CD4-positive, alpha-beta memory T cell (primary cell): ENCODE measurements around the gene SLC16A7. TPM values are rescaled to one million over a fixed set of nuclear protein-coding genes. Genes with fewer than 3 reads are reported as not detected.
A peak's percentile ranks its signal among the peaks of the same experiment; 100 is the strongest.

Experiments
- CTCF ChIA-PET: fragments of 350-600 bp; sonication (Branson Sonifier 250); formaldehyde crosslinking; loops from one replicate; lab custom pipeline; 2021; ENCODE audit warnings: inconsistent platforms; ENCODE audit not compliant: partially characterized antibody; lab: Charles Lee
- POLR2A ChIA-PET: fragments of 350-600 bp; sonication (Branson Sonifier 250); formaldehyde crosslinking; loops from one replicate; lab custom pipeline; 2021; ENCODE audit not compliant: partially characterized antibody; lab: Charles Lee
- DNase-seq, 5 donors: peaks; one replicate each; pipeline versions ENCODE4 v3.0.0 to v3.0.0-alpha.2; 2020 to 2022; ENCODE audit warnings: mixed read lengths in 1 of 5
- H3K27ac ChIP-seq: one replicate; pipeline ENCODE4 v1.7.0; 2013; ENCODE audit warnings: low read depth, low read length
- H3K27me3 ChIP-seq: 2 replicates; pipeline ENCODE4 v1.7.0; 2013; ENCODE audit warnings: mild to moderate bottlenecking, low read length, moderate library complexity; ENCODE audit not compliant: insufficient read depth
- H3K36me3 ChIP-seq: 2 replicates; pipeline ENCODE4 v1.7.0; 2013; ENCODE audit warnings: mild to moderate bottlenecking, low read length, moderate library complexity; ENCODE audit not compliant: insufficient read depth
- H3K4me1 ChIP-seq: 2 replicates; pipeline ENCODE4 v1.7.0; 2013; ENCODE audit warnings: mild to moderate bottlenecking, low read length, moderate library complexity; ENCODE audit not compliant: insufficient read depth
- H3K4me3 ChIP-seq, 2 donors: one replicate each; pipeline ENCODE4 v1.7.0; 2013; ENCODE audit warnings: low read length in 2 of 2, mild to moderate bottlenecking in 1 of 2
- H3K9me3 ChIP-seq, 2 donors: one replicate each; pipeline ENCODE4 v1.7.0; 2013; ENCODE audit warnings: low read length in 2 of 2, control low read depth in 1 of 2; ENCODE audit not compliant: control insufficient read depth in 1 of 2
- H3K27ac Mint-ChIP-seq, 7 donors: one replicate each; pipeline ENCODE4 v1.8.0; 2020 to 2021; ENCODE audit warnings: mixed read lengths in 7 of 7, mild to moderate bottlenecking in 6 of 7, inconsistent platforms in 3 of 7, moderate library complexity in 3 of 7
- H3K27me3 Mint-ChIP-seq, 2 donors: one replicate each; pipeline ENCODE4 v1.8.0; 2020 to 2021; ENCODE audit warnings: mixed read lengths in 2 of 2
- H3K36me3 Mint-ChIP-seq, 2 donors: one replicate each; pipeline ENCODE4 v1.8.0; 2020 to 2021; ENCODE audit warnings: mixed read lengths in 2 of 2, inconsistent platforms in 1 of 2, mild to moderate bottlenecking in 1 of 2
- H3K4me1 Mint-ChIP-seq, 4 donors: one replicate each; pipeline ENCODE4 v1.8.0; 2020 to 2021; ENCODE audit warnings: mixed read lengths in 4 of 4, mild to moderate bottlenecking in 1 of 4
- H3K4me3 Mint-ChIP-seq, 8 donors: one replicate each; pipeline ENCODE4 v1.8.0; 2020 to 2021; ENCODE audit warnings: mixed read lengths in 8 of 8, mild to moderate bottlenecking in 7 of 8, moderate library complexity in 6 of 8, inconsistent platforms in 3 of 8
- H3K9me3 Mint-ChIP-seq, 8 donors: one replicate each; pipeline ENCODE4 v1.8.0; 2020 to 2021; ENCODE audit warnings: mixed read lengths in 8 of 8, mild to moderate bottlenecking in 5 of 8, inconsistent platforms in 3 of 8, moderate library complexity in 1 of 8
- intact Hi-C: fragments of 100-400 bp; cut with micrococcal nuclease; formaldehyde crosslinking; loops from one replicate; pipeline ENCODE4 v1.15.1; 2023
- polyA plus RNA-seq, 2 donors: library from polyadenylated mRNA; unstranded; fragments of 300-500 nt; fragmentation: Illumina TruSeq; gene quantifications; one replicate each; pipeline ENCODE4 v1.2.3, GENCODE V29; 2021
- total RNA-seq, 2 experiments: library from RNA; stranded (reverse); gene quantifications; one replicate each; pipeline ENCODE4 v1.2.3, GENCODE V29; 2021

Gene SLC16A7
- total and polyA plus RNA-seq, 4 experiments from 2014 or later = 20.3 to 52.9 (median 37.7) TPM

GRCh38 chr12:59619461-59620240 lies 23.8 kb downstream of the SLC16A7 start:
- ChIA-PET POLR2A (no interaction called here), CTCF (no interaction called here)
- no peaks in the 10 kb centered on the region for H3K36me3 ChIP-seq
- DNase-seq = no peak
- Mint-ChIP-seq H3K36me3 (peaks cover 1 to 6% of the 10 kb centered on the region in 2 donors), H3K4me1 (peaks cover 36 to 49% (median 43%) of the 10 kb centered on the region in 4 donors), H3K4me3 (peak overlapping the region in 1 of 8 donors; percentile 9), H3K9me3 (peaks cover 0 to 2% (median 0%) of the 10 kb centered on the region in 8 donors), H3K27ac (peak overlapping the region in 2 of 7 donors; percentile 44 to 57), H3K27me3 (no peaks in the 10 kb centered on the region)
- no peaks in the 10 kb centered on the region for H3K27me3 ChIP-seq
- no peak overlapping the region for H3K27ac ChIP-seq
- intact Hi-C loops = no loop called here
- no peaks in the 10 kb centered on the region for H3K9me3 ChIP-seq
- no peak overlapping the region for H3K4me3 ChIP-seq
- peaks cover 26% of the 10 kb centered on the region for H3K4me1 ChIP-seq

DNA sequence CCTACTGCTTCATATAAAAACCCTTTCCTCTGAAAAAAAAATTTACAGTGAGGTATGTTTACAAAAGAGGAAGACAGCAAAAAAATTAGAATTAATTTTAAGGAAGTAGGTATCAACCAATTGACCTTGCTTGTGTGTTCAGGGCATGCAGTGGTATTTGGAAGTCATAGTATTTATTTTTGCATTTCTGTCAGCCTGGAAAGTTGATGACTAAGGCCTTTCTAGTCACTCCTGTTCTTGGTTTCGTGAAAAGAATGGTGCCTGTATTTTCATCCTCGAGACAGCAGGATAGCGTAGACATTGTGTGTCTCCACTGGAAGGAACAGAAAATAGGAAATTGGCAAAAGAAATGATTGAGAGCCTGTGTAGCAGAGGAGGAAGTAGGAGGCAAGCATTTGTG lies 24.5 kb downstream of the SLC16A7 start:
- no peak overlapping the region for H3K4me3 ChIP-seq
- Mint-ChIP-seq H3K36me3 (peaks cover 0 to 4% of the 10 kb centered on the region in 2 donors), H3K27ac (peak overlapping the region in 1 of 7 donors; percentile 17), H3K9me3 (peaks cover 0 to under 1% (median 0%) of the 10 kb centered on the region in 8 donors), H3K27me3 (no peaks in the 10 kb centered on the region), H3K4me3 (peak overlapping the region in 2 of 8 donors; percentile 41 to 61), H3K4me1 (peaks cover 36 to 52% (median 44%) of the 10 kb centered on the region in 4 donors)
- CTCF ChIA-PET = no interaction called here
- POLR2A ChIA-PET = no interaction called here
- H3K36me3 ChIP-seq = no peaks in the 10 kb centered on the region
- H3K27ac ChIP-seq = no peak overlapping the region
- H3K27me3 ChIP-seq = no peaks in the 10 kb centered on the region
- no peak for DNase-seq
- H3K9me3 ChIP-seq = no peaks in the 10 kb centered on the region
- peaks cover 29% of the 10 kb centered on the region for H3K4me1 ChIP-seq
- intact Hi-C loops = no loop called here

GRCh38 chr12:59624732-59625460 lies 29.1 kb downstream of the SLC16A7 start:
- H3K36me3 ChIP-seq = no peaks in the 10 kb centered on the region
- H3K4me3 Mint-ChIP-seq = no peak overlapping the region
- H3K36me3 Mint-ChIP-seq = peaks cover 4 to 15% of the 10 kb centered on the region in 2 donors
- POLR2A ChIA-PET = no interaction called here
- no peaks in the 10 kb centered on the region for H3K27me3 Mint-ChIP-seq
- H3K4me1 Mint-ChIP-seq = peaks cover 36 to 62% (median 40%) of the 10 kb centered on the region in 4 donors
- CTCF ChIA-PET = no interaction called here
- H3K27ac Mint-ChIP-seq = no peak overlapping the region
- no peak for DNase-seq
- H3K9me3 Mint-ChIP-seq = peaks cover 0 to 2% (median 0%) of the 10 kb centered on the region in 8 donors
- H3K27ac ChIP-seq = no peak overlapping the region
- H3K4me1 ChIP-seq = peaks cover 15% of the 10 kb centered on the region
- no peaks in the 10 kb centered on the region for H3K9me3 ChIP-seq
- no peak overlapping the region for H3K4me3 ChIP-seq
- no peaks in the 10 kb centered on the region for H3K27me3 ChIP-seq
- intact Hi-C loops = no loop called here

- H3K27ac ChIP-seq = no peak overlapping the region
- CTCF ChIA-PET = no interaction called here
- peaks cover 0 to 2% (median 0%) of the 10 kb centered on the region in 8 donors for H3K9me3 Mint-ChIP-seq
- H3K4me3 ChIP-seq = no peak overlapping the region
- H3K27ac Mint-ChIP-seq = no peak overlapping the region
- intact Hi-C loops = no loop called here
- H3K4me3 Mint-ChIP-seq = no peak overlapping the region
- no peaks in the 10 kb centered on the region for H3K36me3 ChIP-seq
- H3K4me1 ChIP-seq = peaks cover 8% of the 10 kb centered on the region
- no peaks in the 10 kb centered on the region for H3K9me3 ChIP-seq
- H3K27me3 ChIP-seq = no peaks in the 10 kb centered on the region
- H3K27me3 Mint-ChIP-seq = no peaks in the 10 kb centered on the region
- peaks cover 7 to 17% of the 10 kb centered on the region in 2 donors for H3K36me3 Mint-ChIP-seq
- POLR2A ChIA-PET = no interaction called here
- no peak for DNase-seq
- H3K4me1 Mint-ChIP-seq = peaks cover 33 to 62% (median 36%) of the 10 kb centered on the region in 4 donors
These were observed 30.6 kb downstream of the SLC16A7 start for GRCh38 chr12:59626382-59626781.

DNA sequence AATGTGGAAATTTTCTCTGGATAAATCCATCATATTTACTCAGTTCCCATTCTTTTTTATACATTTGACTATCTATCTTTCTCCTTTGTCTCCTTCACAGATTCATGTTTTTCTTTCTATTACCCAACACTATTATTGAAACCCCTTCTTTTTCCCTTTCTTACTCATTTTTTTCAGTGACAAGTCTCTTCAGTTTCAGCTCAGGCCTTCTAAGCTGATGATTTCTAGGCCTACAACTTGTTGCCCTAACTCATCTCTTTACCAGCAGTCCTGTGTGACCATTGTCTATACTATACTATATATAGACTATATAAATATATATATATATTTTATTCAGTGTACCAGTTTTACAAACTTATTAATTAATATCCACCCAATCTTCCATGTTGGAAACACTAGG lies 31.8 kb downstream of the SLC16A7 start:
- Mint-ChIP-seq H3K4me3 (no peak overlapping the region), H3K27me3 (no peaks in the 10 kb centered on the region), H3K36me3 (peaks cover 9 to 23% of the 10 kb centered on the region in 2 donors), H3K9me3 (peaks cover 0 to 2% (median 0%) of the 10 kb centered on the region in 8 donors), H3K27ac (no peak overlapping the region), H3K4me1 (peaks cover 41 to 68% (median 43%) of the 10 kb centered on the region in 4 donors)
- Histone ChIP-seq H3K27me3 (no peaks in the 10 kb centered on the region), H3K27ac (no peak overlapping the region), H3K9me3 (no peaks in the 10 kb centered on the region), H3K4me3 (no peak overlapping the region), H3K36me3 (no peaks in the 10 kb centered on the region), H3K4me1 (peaks cover 4% of the 10 kb centered on the region)
- no peak for DNase-seq
- ChIA-PET CTCF (no interaction called here), POLR2A (no interaction called here)
- intact Hi-C loops = no loop called here

DNA sequence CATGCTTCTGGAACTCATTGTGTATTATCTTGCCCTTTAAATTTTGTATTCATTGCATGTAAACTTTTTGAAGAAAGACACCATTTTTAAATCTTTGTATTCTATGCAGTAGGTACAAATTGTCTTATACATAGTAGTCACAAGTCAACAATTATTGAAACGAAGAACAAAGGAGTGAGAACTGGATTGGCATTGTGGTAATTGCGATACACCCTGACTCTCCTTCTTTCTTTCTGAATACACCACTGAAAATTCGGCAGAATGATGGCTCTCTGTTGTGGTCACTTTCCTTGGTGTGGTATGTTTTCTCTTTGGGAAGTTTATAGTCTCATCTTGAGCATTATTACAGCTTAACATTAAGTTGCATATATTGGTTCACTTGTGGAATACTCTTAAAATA lies 34.1 kb downstream of the SLC16A7 start:
- no peak overlapping the region for H3K27ac Mint-ChIP-seq
- Histone ChIP-seq H3K9me3 (no peaks in the 10 kb centered on the region), H3K4me3 (no peak overlapping the region), H3K36me3 (no peaks in the 10 kb centered on the region), H3K27me3 (no peaks in the 10 kb centered on the region), H3K27ac (no peak overlapping the region), H3K4me1 (peaks cover 15% of the 10 kb centered on the region)
- peaks cover 9 to 33% of the 10 kb centered on the region in 2 donors for H3K36me3 Mint-ChIP-seq
- H3K9me3 Mint-ChIP-seq = peaks cover 0 to 2% (median 0%) of the 10 kb centered on the region in 8 donors
- intact Hi-C loops = no loop called here
- ChIA-PET POLR2A (no interaction called here), CTCF (interaction anchor here (1.1 kb wide), 1 partner anchor 19 kb away, joined by 3 read pairs; no protein-coding TSS in a partner anchor)
- no peak for DNase-seq
- no peaks in the 10 kb centered on the region for H3K27me3 Mint-ChIP-seq
- peaks cover 47 to 74% (median 47%) of the 10 kb centered on the region in 4 donors for H3K4me1 Mint-ChIP-seq
- peak overlapping the region in 1 of 8 donors; percentile 13 for H3K4me3 Mint-ChIP-seq

DNA sequence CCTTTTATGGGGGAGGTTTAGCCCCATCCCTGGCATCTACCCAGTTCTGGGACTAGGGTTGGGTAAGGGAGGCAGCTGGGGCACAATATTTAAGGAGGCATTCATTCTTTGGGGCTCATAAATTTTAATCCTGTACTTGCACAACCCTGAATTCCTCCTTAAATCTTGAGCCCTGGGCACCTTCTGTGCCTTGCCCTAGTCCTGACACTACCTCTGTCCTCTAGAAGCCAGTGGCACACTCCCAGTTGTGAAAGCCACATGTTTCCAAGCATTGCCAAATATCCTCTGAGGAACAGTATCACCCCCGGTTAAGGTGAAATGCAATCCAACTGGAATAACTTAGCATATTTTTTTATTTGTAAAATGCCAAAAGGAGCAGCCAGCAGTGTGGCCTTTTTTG lies 36.6 kb downstream of the SLC16A7 start:
- no peaks in the 10 kb centered on the region for H3K36me3 ChIP-seq
- H3K9me3 ChIP-seq = no peaks in the 10 kb centered on the region
- no peak overlapping the region for H3K4me3 ChIP-seq
- Mint-ChIP-seq H3K9me3 (peaks cover 0 to 2% (median 0%) of the 10 kb centered on the region in 8 donors), H3K4me3 (no peak overlapping the region), H3K36me3 (peaks cover 9 to 33% of the 10 kb centered on the region in 2 donors), H3K4me1 (peaks cover 41 to 70% (median 49%) of the 10 kb centered on the region in 4 donors), H3K27ac (no peak overlapping the region), H3K27me3 (no peaks in the 10 kb centered on the region)
- H3K27me3 ChIP-seq = no peaks in the 10 kb centered on the region
- H3K4me1 ChIP-seq = peaks cover 19% of the 10 kb centered on the region
- intact Hi-C loops = no loop called here
- POLR2A ChIA-PET = no interaction called here
- CTCF ChIA-PET = no interaction called here
- DNase-seq = no peak
- no peak overlapping the region for H3K27ac ChIP-seq
